ENCODE results near the gene CACFD1. TPM values are rescaled to one million over a fixed set of nuclear protein-coding genes. Genes with fewer than 3 reads are reported as not detected.

The CACFD1 gene
- total and polyA plus RNA-seq, 2 experiments from 2014 or later: 5.8 to 18.2 TPM

DNA sequence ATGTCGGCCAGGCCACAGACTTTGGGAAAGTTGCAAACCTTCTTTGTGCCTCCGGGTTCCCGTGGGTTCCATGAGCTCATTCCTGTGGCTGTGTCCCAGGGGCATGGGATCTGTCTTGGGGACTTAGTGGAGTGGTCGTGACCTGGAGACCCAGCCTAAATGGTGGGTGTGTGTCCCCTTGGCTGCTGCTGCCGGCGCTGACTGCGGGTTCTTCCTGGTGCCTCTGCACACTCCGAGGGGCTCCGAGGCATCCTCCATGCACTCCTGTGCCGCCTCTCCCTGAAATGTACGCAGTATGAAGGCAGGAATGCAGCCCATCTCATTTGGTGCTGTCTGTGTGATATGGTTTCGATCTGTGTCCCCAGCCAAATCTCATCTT, 40.1 kb downstream of the CACFD1 start (continued):
- TF ChIP-seq, protein P1, sequence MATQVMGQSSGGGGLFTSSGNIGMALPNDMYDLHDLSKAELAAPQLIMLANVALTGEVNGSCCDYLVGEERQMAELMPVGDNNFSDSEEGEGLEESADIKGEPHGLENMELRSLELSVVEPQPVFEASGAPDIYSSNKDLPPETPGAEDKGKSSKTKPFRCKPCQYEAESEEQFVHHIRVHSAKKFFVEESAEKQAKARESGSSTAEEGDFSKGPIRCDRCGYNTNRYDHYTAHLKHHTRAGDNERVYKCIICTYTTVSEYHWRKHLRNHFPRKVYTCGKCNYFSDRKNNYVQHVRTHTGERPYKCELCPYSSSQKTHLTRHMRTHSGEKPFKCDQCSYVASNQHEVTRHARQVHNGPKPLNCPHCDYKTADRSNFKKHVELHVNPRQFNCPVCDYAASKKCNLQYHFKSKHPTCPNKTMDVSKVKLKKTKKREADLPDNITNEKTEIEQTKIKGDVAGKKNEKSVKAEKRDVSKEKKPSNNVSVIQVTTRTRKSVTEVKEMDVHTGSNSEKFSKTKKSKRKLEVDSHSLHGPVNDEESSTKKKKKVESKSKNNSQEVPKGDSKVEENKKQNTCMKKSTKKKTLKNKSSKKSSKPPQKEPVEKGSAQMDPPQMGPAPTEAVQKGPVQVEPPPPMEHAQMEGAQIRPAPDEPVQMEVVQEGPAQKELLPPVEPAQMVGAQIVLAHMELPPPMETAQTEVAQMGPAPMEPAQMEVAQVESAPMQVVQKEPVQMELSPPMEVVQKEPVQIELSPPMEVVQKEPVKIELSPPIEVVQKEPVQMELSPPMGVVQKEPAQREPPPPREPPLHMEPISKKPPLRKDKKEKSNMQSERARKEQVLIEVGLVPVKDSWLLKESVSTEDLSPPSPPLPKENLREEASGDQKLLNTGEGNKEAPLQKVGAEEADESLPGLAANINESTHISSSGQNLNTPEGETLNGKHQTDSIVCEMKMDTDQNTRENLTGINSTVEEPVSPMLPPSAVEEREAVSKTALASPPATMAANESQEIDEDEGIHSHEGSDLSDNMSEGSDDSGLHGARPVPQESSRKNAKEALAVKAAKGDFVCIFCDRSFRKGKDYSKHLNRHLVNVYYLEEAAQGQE (IDR thresholded peaks at IDR 0.05; ENCODE audit: unreplicated experiment): no peak
- TF ChIP-seq CREB1 (CRISPR knock-in tag; IDR thresholded peaks at IDR 0.05; ENCODE audit: low read depth): no peak
- TF ChIP-seq NANOG (IDR thresholded peaks at IDR 0.05; ENCODE audit: borderline replicate concordance): no peak
- no peak for TF ChIP-seq STAT1 (IDR thresholded peaks at IDR 0.05; ENCODE audit: unreplicated experiment)

DNA sequence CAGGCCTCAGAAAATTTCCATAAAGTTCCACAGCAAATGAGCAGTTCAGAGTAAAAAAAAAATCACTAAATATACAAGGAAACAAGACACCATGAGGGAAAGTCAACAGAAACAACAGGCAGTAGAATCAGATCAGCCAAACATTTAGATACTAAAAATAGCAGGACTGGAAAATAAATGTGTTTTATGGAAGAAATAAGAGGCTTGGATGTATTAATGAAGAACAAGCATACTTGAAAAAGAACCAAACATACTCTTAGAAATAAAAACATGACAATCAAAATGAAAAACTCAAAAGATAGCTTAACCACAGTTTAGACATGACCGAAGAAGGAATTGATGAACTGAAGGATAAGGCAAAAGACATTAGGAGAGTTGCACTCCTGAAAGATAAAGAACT, 42.3 kb downstream of the CACFD1 start:
- Histone ChIP-seq H3K79me2 (replicated peaks; ENCODE audit: insufficient read depth) (no peaks in the 10 kb centered on the region), H3K36me3 (ENCODE audit: insufficient read depth) (no peaks in the 10 kb centered on the region), H3K27ac (ENCODE audit: low read depth) (no peak overlapping the region), H4K20me1 (replicated peaks; ENCODE audit: insufficient read depth) (no peaks in the 10 kb centered on the region), H3K4me3 (no peak overlapping the region), H3K4me1 (ENCODE audit: insufficient read depth) (no peaks in the 10 kb centered on the region), H2AFZ (no peak overlapping the region), H3F3A (replicated peaks; ENCODE audit: low read depth) (no peaks in the 10 kb centered on the region), H3K9me2 (ENCODE audit: insufficient read depth) (no peaks in the 10 kb centered on the region), H3K4me2 (no peak overlapping the region), H3K27me3 (ENCODE audit: insufficient read depth) (no peaks in the 10 kb centered on the region)
- Mint-ChIP-seq H3K27me3 (ENCODE audit: insufficient read depth, low read depth, poor library complexity) (peaks cover 8% of the 10 kb centered on the region), H3K4me1 (no peaks in the 10 kb centered on the region), H3K36me3 (ENCODE audit: low read depth) (peaks cover 3% of the 10 kb centered on the region; the same call in 1 of the 3 replicates), H3K9me3 (peaks cover 32% of the 10 kb centered on the region), H3K4me3 (no peak overlapping the region), H3K27ac (no peak overlapping the region)
- DNase-seq (ENCODE audit: low spot score) (no peak), ATAC-seq (no peak)
- TF ChIP-seq CREB1 (CRISPR knock-in tag; IDR thresholded peaks at IDR 0.05; ENCODE audit: low read depth): no peak
- no peak for TF ChIP-seq ZNF462 (CRISPR knock-in tag; IDR thresholded peaks at IDR 0.05)
- TF ChIP-seq EZH2phosphoT487 (IDR thresholded peaks at IDR 0.05; ENCODE audit: unreplicated experiment): no peak

Data from GM23338 (cell line).